ENCODE measurements around the gene MLLT6.
A peak's percentile ranks its signal among the peaks of the same experiment; 100 is the strongest.

The MLLT6 gene

GRCh38 chr17:38729886-38730525 lies 24.9 kb downstream of the MLLT6 start, which contains the start of gene CISD3:
TSS of gene CISD3 (plus strand) at chr17:38730341. CDS start at chr17:38730359, 18 bp downstream.
- peak; percentile 64 for DNase-seq

GRCh38 chr17:38730526-38731379 lies 25.7 kb downstream of the MLLT6 start:
- no peak for DNase-seq

GRCh38 chr17:38731526-38732294 lies 26.6 kb downstream of the MLLT6 start:
- no peak for DNase-seq

- DNase-seq: no peak
Measured at GRCh38 chr17:38732376-38733281, 27.6 kb downstream of the MLLT6 start.

- DNase-seq: no peak
Measured at GRCh38 chr17:38733282-38733981, 28.4 kb downstream of the MLLT6 start.

GRCh38 chr17:38733982-38734973 lies 29.2 kb downstream of the MLLT6 start:
- DNase-seq: no peak

- no peak for DNase-seq
Measured at GRCh38 chr17:38735161-38735997, 30.3 kb downstream of the MLLT6 start.

GRCh38 chr17:38738007-38738662 lies 33.1 kb downstream of the MLLT6 start:
- no peak for DNase-seq

GRCh38 chr17:38738686-38739085 lies 33.6 kb downstream of the MLLT6 start:
- DNase-seq: no peak

GRCh38 chr17:38739305-38739704 lies 34.2 kb downstream of the MLLT6 start:
- DNase-seq: no peak

GRCh38 chr17:38740044-38740443 lies 35.0 kb downstream of the MLLT6 start:
- no peak for DNase-seq

- DNase-seq: no peak
Measured at GRCh38 chr17:38740806-38741205, 35.7 kb downstream of the MLLT6 start.

GRCh38 chr17:38741461-38741860 lies 36.4 kb downstream of the MLLT6 start:
- no peak for DNase-seq

- DNase-seq: no peak
Measured at GRCh38 chr17:38741921-38742410, 36.9 kb downstream of the MLLT6 start.

GRCh38 chr17:38742411-38743308 lies 37.6 kb downstream of the MLLT6 start:
- no peak for DNase-seq

GRCh38 chr17:38743556-38744171 lies 38.6 kb downstream of the MLLT6 start:
- DNase-seq: no peak

GRCh38 chr17:38745545-38745944 lies 40.5 kb downstream of the MLLT6 start:
- no peak for DNase-seq

Measured in KG1 (cell line).